ENCODE measurements around the gene SND1.

DNA sequence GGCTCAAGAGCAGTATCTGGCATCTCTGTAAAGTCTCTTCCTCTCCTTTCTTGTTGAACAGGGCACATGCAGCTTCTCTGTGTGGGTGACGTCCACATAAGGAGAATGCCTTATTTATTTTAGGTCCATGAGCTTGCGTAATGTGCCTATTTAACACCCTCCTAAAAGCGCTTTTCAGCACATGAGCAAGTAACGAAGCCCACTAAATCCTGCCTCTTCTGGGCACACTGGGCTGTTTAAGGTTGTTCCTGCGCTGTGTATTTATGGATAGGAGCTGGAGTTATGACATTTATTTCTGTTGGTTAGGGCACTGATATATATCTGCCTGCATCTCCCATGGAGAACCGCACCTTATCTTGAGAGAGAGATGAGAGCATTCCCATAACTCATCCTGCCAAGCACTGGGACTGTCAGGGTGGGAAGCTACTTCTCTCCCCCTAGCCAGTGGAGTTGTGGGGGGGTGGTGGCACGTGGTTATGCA, 303.1 kb downstream of the SND1 start:
- TF ChIP-seq POLR2A (IDR thresholded peaks at IDR 0.05) (no peak), POLR2AphosphoS5 (IDR thresholded peaks at IDR 0.05) (no peak)
- TF ChIP-seq, protein P1, sequence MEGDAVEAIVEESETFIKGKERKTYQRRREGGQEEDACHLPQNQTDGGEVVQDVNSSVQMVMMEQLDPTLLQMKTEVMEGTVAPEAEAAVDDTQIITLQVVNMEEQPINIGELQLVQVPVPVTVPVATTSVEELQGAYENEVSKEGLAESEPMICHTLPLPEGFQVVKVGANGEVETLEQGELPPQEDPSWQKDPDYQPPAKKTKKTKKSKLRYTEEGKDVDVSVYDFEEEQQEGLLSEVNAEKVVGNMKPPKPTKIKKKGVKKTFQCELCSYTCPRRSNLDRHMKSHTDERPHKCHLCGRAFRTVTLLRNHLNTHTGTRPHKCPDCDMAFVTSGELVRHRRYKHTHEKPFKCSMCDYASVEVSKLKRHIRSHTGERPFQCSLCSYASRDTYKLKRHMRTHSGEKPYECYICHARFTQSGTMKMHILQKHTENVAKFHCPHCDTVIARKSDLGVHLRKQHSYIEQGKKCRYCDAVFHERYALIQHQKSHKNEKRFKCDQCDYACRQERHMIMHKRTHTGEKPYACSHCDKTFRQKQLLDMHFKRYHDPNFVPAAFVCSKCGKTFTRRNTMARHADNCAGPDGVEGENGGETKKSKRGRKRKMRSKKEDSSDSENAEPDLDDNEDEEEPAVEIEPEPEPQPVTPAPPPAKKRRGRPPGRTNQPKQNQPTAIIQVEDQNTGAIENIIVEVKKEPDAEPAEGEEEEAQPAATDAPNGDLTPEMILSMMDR (IDR thresholded peaks at IDR 0.05 in 8 of 11, conservative IDR thresholded peaks at IDR 0.05 in 3 of 11): no peak
